K562 (cell line): ENCODE measurements around the gene INPP5E. TPM values are rescaled to one million over a fixed set of nuclear protein-coding genes. Genes with fewer than 3 reads are reported as not detected.

Experiments
- CHD7 ChIP-seq: fragments of 200-600 bp; sonication (generic); IDR thresholded peaks from one replicate; pipeline ENCODE4 v1.6.1; 2012; ENCODE audit warnings: mild to moderate bottlenecking, low read depth, low read length, inconsistent platforms
- HMGN3 ChIP-seq: IDR thresholded peaks from 2 replicates; pipeline ENCODE4 v1.6.1; 2011; ENCODE audit warnings: borderline replicate concordance, low read depth, mild to moderate bottlenecking, mixed read lengths, low read length; ENCODE audit not compliant: insufficient read length; ENCODE audit errors: extremely low read depth
- RFX7 ChIP-seq: fragments of 250-450 bp; sonication (Bioruptor Pico); IDR thresholded peaks from 2 replicates; pipeline ENCODE4 v1.5.1; 2021; ENCODE audit warnings: mild to moderate bottlenecking
- ZFX ChIP-seq: sonication (generic); formaldehyde crosslinking; IDR thresholded peaks from 2 replicates; pipeline ENCODE4 v1.8.0; 2022; ENCODE audit warnings: mild to moderate bottlenecking, missing genetic modification reagents, moderate library complexity
- ZNF696 ChIP-seq: fragments of 250-450 bp; sonication (Bioruptor Pico); conservative IDR thresholded peaks from 2 replicates; pipeline ENCODE4 v1.4.0; 2020; ENCODE audit warnings: mild to moderate bottlenecking, moderate library complexity
- ZNF766 ChIP-seq: fragments of 200-800 bp; sonication (Bioruptor generic); conservative IDR thresholded peaks from 2 replicates; pipeline ENCODE4 v1.6.1; 2016; ENCODE audit warnings: missing genetic modification characterization, missing compliant biosample characterization
- polyA plus RNA-seq, 8 experiments: library from polyadenylated mRNA; depleted of rRNA in 4 of 8; stranded (reverse) in 5 of 8; unstranded in 3 of 8; fragments of >200 nt; fragmentation: Nextera tagmentation in 2 of 8; fragmentation: Illumina TruSeq in 1 of 8; extraction: Ambion mirVana in 2 of 8; extraction: Trizol in 1 of 8; gene quantifications; 2 replicates each; pipeline versions ENCODE4 v1.2.1 to v1.2.3, GENCODE V29; 2011 to 2014; ENCODE audit warnings: inconsistent platforms in 1 of 8, missing spikeins in 1 of 8
- total RNA-seq, 7 experiments: library from RNA; depleted of rRNA in 6 of 7; stranded (reverse); fragments of >200 nt in 6 of 7; fragmentation: Illumina TruSeq in 2 of 7; extraction: Trizol in 2 of 7; gene quantifications; 2 replicates each; pipeline versions ENCODE4 v1.2.1 to v1.2.3, GENCODE V29; 2011 to 2021; ENCODE audit warnings: low replicate concordance in 1 of 7
- TF ChIP-seq, protein P1 (sequence below): fragments of 450-650 bp; IDR thresholded peaks from 2 replicates; pipeline ENCODE4 v1.6.1; 2017; ENCODE audit warnings: antibody characterized with exemption, mild to moderate bottlenecking

Gene INPP5E
- total and polyA plus RNA-seq, 9 of the 15 experiments (the other 6 are each of a cell fraction or from before 2014, with no cell fraction given): 0.38 to 17.4 (median 4.9) TPM

DNA sequence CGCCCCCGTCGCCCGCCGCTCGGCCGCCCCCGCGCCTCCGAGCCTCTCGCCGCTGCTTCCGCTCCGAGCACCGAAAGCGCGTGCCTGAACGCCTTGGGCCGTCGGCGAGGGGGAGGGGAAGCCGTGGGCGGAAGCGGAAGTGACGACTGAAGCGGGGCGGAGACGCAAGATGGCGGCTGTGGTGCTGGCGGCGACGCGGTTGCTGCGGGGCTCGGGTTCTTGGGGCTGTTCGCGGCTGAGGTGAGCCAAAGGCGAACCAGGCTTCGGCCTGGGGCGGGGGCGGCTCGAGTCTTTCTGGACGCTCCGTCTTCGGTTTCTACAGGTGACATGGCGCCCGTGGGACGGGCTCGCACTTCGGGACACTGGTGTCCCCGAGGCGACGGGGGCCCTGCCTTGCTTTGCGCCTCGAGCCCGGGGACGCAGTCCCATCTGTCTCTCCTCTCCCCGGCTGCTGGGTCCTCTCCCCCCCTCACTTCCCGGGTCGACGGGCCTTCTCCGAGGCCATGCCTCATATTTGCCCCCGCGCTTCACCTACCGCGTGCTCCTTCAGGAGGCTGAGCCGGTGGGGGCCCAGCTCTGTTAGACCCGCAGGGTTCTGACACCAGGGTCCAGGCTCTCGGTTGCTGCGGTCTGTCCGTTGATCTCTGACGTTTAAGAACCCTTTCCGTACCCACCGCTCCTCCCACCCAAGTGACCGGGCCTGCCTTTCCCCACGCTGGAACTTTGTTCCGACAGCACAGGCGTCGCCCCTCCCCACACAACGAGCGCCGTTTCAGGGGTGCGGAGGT, 29.0 kb downstream of the INPP5E start, which contains the start of the genes ENTR1 and PMPCA (continued):
- TF ChIP-seq CHD7 (no peak), ZNF696 (CRISPR knock-in tag) (no peak), ZNF766 (CRISPR knock-in tag) (no peak), HMGN3 (peak; percentile 61), RFX7 (no peak), ZFX (CRISPR knock-in tag) (peak; percentile 77)
- TF ChIP-seq, protein P1, sequence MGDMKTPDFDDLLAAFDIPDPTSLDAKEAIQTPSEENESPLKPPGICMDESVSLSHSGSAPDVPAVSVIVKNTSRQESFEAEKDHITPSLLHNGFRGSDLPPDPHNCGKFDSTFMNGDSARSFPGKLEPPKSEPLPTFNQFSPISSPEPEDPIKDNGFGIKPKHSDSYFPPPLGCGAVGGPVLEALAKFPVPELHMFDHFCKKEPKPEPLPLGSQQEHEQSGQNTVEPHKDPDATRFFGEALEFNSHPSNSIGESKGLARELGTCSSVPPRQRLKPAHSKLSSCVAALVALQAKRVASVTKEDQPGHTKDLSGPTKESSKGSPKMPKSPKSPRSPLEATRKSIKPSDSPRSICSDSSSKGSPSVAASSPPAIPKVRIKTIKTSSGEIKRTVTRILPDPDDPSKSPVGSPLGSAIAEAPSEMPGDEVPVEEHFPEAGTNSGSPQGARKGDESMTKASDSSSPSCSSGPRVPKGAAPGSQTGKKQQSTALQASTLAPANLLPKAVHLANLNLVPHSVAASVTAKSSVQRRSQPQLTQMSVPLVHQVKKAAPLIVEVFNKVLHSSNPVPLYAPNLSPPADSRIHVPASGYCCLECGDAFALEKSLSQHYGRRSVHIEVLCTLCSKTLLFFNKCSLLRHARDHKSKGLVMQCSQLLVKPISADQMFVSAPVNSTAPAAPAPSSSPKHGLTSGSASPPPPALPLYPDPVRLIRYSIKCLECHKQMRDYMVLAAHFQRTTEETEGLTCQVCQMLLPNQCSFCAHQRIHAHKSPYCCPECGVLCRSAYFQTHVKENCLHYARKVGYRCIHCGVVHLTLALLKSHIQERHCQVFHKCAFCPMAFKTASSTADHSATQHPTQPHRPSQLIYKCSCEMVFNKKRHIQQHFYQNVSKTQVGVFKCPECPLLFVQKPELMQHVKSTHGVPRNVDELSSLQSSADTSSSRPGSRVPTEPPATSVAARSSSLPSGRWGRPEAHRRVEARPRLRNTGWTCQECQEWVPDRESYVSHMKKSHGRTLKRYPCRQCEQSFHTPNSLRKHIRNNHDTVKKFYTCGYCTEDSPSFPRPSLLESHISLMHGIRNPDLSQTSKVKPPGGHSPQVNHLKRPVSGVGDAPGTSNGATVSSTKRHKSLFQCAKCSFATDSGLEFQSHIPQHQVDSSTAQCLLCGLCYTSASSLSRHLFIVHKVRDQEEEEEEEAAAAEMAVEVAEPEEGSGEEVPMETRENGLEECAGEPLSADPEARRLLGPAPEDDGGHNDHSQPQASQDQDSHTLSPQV: no peak
